GM12872 (cell line): ENCODE measurements around the gene TOB2.

Experiments
- CTCF ChIP-seq: IDR thresholded peaks from 3 replicates; pipeline ENCODE4 v1.5.1; 2011; ENCODE audit warnings: low read depth, mild to moderate bottlenecking, low read length, moderate library complexity; ENCODE audit not compliant: insufficient read depth

Gene TOB2

DNA sequence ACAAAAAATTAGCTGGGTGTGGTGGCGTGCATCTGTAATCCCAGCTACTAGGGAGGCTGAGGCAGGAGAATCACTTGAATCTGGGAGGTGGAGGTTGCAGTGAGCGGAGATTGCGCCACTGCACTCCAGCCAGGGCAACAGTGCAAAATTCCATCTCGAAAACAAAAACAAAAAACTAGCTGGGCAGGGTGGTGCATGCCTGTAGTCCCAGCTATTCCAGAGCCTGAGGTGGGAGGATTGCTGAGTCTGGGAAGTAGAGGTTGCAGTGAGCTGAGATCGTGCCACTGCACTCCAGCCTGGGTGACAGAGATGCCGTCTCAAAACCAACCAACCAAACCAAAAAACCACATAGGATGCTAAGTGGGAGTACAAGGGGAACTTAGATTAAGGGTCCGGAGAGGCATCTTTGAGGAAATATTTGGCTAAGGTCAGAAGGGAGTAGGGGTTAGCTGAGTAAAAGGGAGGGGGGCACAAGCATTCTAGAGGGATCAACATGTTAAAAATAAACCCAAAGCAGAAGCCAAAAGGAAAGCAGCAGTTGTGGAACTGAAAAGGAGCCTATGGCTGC lies 11.6 kb upstream of the TOB2 start:
- no peak for TF ChIP-seq CTCF

- no peak for TF ChIP-seq CTCF
These were observed 1.7 kb upstream of the TOB2 start for GRCh38 chr22:41448189-41448808.

GRCh38 chr22:41447435-41448188 lies 1.0 kb upstream of the TOB2 start:
- no peak for TF ChIP-seq CTCF

- no peak for TF ChIP-seq CTCF
These were observed 522 bp downstream of the TOB2 start for GRCh38 chr22:41446057-41446501.

DNA sequence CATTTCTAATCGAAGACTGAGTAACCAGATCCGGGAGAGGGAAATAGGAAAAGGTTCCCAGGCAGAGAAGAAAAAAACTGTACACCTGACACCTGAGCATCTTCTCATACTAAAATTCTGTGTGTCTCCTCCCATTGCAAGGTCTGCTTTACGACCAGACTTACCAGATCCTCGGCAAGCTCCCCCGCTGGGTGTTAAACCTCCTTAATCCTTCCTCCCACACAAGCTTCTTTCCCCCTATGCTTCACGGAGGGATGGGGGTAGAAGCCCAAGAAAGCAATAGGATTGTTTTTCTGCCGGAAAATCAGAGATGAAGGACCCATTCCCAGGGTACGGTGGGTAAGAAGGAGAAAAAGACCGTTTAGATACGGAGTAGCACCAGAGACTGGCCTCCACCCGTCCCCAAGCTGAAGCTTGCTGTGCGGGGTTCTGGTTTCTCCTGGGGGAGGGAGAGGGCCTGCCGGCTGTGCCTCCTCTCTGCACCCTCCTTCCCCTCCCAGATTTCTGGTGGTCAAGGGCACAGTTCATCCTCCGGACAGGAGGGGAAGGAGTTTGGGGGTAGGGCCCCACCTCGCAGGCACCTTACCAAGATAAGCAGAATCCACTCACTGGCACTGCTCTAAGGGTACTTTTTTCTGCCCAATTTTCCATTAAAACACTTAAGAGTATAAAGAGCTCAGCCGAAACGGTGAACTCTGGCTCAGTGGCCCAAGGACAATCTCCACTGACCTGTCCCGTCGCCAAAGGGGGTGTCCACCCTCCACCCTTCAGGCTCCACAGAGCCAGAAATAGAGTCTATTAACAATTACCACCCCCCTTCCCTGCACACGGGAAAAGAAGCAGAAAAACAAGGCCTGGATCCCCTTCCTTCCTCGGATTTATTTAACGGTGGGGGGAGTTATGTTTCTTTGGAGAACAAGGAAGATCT lies 1.2 kb downstream of the TOB2 start:
- no peak for TF ChIP-seq CTCF

GRCh38 chr22:41444360-41445128 lies 2.1 kb downstream of the TOB2 start:
- TF ChIP-seq CTCF, result no peak
